IMR-90 (cell line): ENCODE data around the gene GRM8. TPM values are rescaled to one million over a fixed set of nuclear protein-coding genes. Genes with fewer than 3 reads are reported as not detected.

Experiments
- ATAC-seq: fragments of 200-7000 bp; cut with Tn5 transposase; 2 replicates; pipeline ENCODE4 v1.9.1; 2020; ENCODE audit warnings: low read depth, mild to moderate bottlenecking, moderate library complexity
- BruUV-seq: library from RNA; stranded (reverse); fragments of 400-500 nt; replicated peaks from 2 replicates; lab custom pipeline; 2021; lab: Mats Ljungman, UMichigan
- CTCF ChIA-PET: fragments of 300-600 bp; formaldehyde crosslinking; extraction: SDS; loops from one replicate; lab custom pipeline; 2021; ENCODE audit warnings: antibody characterized with exemption; lab: Yijun Ruan, JAX
- POLR2A ChIA-PET: fragments of 300-600 bp; sonication (Branson Sonifier 250); formaldehyde crosslinking; loops from one replicate; lab custom pipeline; 2022; ENCODE audit warnings: antibody characterized with exemption; ENCODE audit not compliant: unreplicated experiment; lab: Charles Lee
- DNase-seq: peaks from one replicate; pipeline ENCODE4 v3.0.0; 2013
- H2AFZ ChIP-seq: replicated peaks from 2 replicates; pipeline ENCODE3; 2013; ENCODE audit warnings: low read length, mild to moderate bottlenecking; ENCODE audit not compliant: poor library complexity
- H2AK5ac ChIP-seq: 2 replicates; pipeline ENCODE4 v1.6.1; 2013; ENCODE audit warnings: low read depth, low read length, inconsistent platforms
- H2AK9ac ChIP-seq: replicated peaks from 2 replicates; pipeline ENCODE3; 2013; ENCODE audit warnings: mild to moderate bottlenecking, low read depth, low read length, moderate library complexity; ENCODE audit not compliant: poor library complexity
- H2BK120ac ChIP-seq: 2 replicates; pipeline ENCODE4 v1.6.1; 2013; ENCODE audit warnings: low read depth, low read length, inconsistent platforms
- H2BK15ac ChIP-seq: 3 replicates; pipeline ENCODE4 v1.6.1; 2013; ENCODE audit warnings: low read depth, low read length, inconsistent platforms
- H2BK20ac ChIP-seq: 2 replicates; pipeline ENCODE4 v1.6.1; 2013; ENCODE audit warnings: low read depth, mild to moderate bottlenecking, inconsistent platforms, low read length, moderate library complexity
- H2BK5ac ChIP-seq: 2 replicates; pipeline ENCODE4 v1.6.1; 2013; ENCODE audit warnings: mild to moderate bottlenecking, low read depth, low read length, inconsistent platforms; ENCODE audit not compliant: poor library complexity, severe bottlenecking
- H3K14ac ChIP-seq: replicated peaks from 2 replicates; pipeline ENCODE4 v1.6.1; 2013; ENCODE audit warnings: low read depth, low read length, inconsistent platforms
- H3K18ac ChIP-seq: 2 replicates; pipeline ENCODE4 v1.6.1; 2013; ENCODE audit warnings: low read depth, low read length, control low read depth
- H3K23ac ChIP-seq: 2 replicates; pipeline ENCODE4 v1.6.1; 2013; ENCODE audit warnings: low read depth, low read length, inconsistent platforms
- H3K27ac ChIP-seq: 2 replicates; pipeline ENCODE4 v1.5.1; 2013; ENCODE audit warnings: mild to moderate bottlenecking, control low read depth, low read length; ENCODE audit not compliant: insufficient read depth
- H3K27me3 ChIP-seq: 2 replicates; pipeline ENCODE4 v1.6.1; 2013; ENCODE audit warnings: low read length; ENCODE audit not compliant: control insufficient read depth, insufficient read depth
- H3K36me3 ChIP-seq: 2 replicates; pipeline ENCODE4 v1.6.1; 2013; ENCODE audit warnings: low read length, mixed read lengths; ENCODE audit not compliant: control insufficient read depth, insufficient read depth
- H3K4ac ChIP-seq: 2 replicates; pipeline ENCODE4 v1.6.1; 2013; ENCODE audit warnings: low read depth, low read length, inconsistent platforms
- H3K4me1 ChIP-seq: 2 replicates; pipeline ENCODE4 v1.6.1; 2013; ENCODE audit warnings: low read length, mixed read lengths; ENCODE audit not compliant: control insufficient read depth, insufficient read depth
- H3K4me2 ChIP-seq: 2 replicates; pipeline ENCODE4 v1.6.1; 2013; ENCODE audit warnings: low read depth, mild to moderate bottlenecking, control low read depth, low read length, moderate library complexity
- H3K4me3 ChIP-seq: 2 replicates; pipeline ENCODE4 v1.5.1; 2013; ENCODE audit warnings: low read depth, mild to moderate bottlenecking, control low read depth, low read length, moderate library complexity; ENCODE audit not compliant: insufficient read depth
- H3K56ac ChIP-seq: 2 replicates; pipeline ENCODE4 v1.6.1; 2013; ENCODE audit warnings: low read length, inconsistent platforms; ENCODE audit not compliant: insufficient read depth; ENCODE audit errors: extremely low read depth
- H3K79me1 ChIP-seq, 2 experiments: 2 replicates each; pipeline ENCODE4 v1.6.1; 2013; ENCODE audit warnings: low read length in 2 of 2, inconsistent platforms in 1 of 2, low read depth in 1 of 2
- H3K9ac ChIP-seq: 2 replicates; pipeline ENCODE4 v1.6.1; 2013; ENCODE audit warnings: low read depth, low read length, control low read depth
- H3K9me1 ChIP-seq: 2 replicates; pipeline ENCODE4 v1.6.1; 2013; ENCODE audit warnings: low read length, inconsistent platforms; ENCODE audit not compliant: insufficient read depth
- H3K9me3 ChIP-seq: 2 replicates; pipeline ENCODE4 v1.6.1; 2013; ENCODE audit warnings: low read length; ENCODE audit not compliant: control insufficient read depth, insufficient read depth
- H4K20me1 ChIP-seq: 2 replicates; pipeline ENCODE4 v1.6.1; 2013; ENCODE audit warnings: low read length, inconsistent platforms; ENCODE audit not compliant: insufficient read depth
- H4K5ac ChIP-seq: 2 replicates; pipeline ENCODE4 v1.6.1; 2013; ENCODE audit warnings: mild to moderate bottlenecking, low read depth, low read length, control low read depth
- H4K8ac ChIP-seq, 2 experiments: 2 replicates each; pipeline ENCODE4 v1.6.1; 2013; ENCODE audit warnings: low read depth in 2 of 2, low read length in 2 of 2, control low read depth in 1 of 2, inconsistent platforms in 1 of 2
- H4K91ac ChIP-seq: 2 replicates; pipeline ENCODE4 v1.6.1; 2013; ENCODE audit warnings: low read depth, low read length, inconsistent platforms; ENCODE audit not compliant: insufficient read depth
- CEBPB ChIP-seq: IDR thresholded peaks from 2 replicates; pipeline ENCODE4 v1.6.1; 2012; ENCODE audit warnings: low read depth, low read length, improper control_type of control experiment
- CTCF ChIP-seq: conservative IDR thresholded peaks from 2 replicates; pipeline ENCODE4 v1.5.1; 2012; ENCODE audit warnings: mild to moderate bottlenecking, low read depth, low read length, improper control_type of control experiment
- MAFK ChIP-seq: IDR thresholded peaks from 2 replicates; pipeline ENCODE4 v1.6.1; 2012; ENCODE audit warnings: low read depth, low read length, improper control_type of control experiment
- MAZ ChIP-seq: IDR thresholded peaks from 2 replicates; pipeline ENCODE4 v1.6.1; 2012; ENCODE audit warnings: low read depth, mild to moderate bottlenecking, low read length, improper control_type of control experiment, moderate library complexity, borderline replicate concordance
- MXI1 ChIP-seq: IDR thresholded peaks from 2 replicates; pipeline ENCODE4 v1.6.1; 2012; ENCODE audit warnings: low read depth, mild to moderate bottlenecking, low read length, moderate library complexity, borderline replicate concordance
- NFE2L2 ChIP-seq: fragments of 150-350 bp; IDR thresholded peaks from 2 replicates; pipeline ENCODE4 v1.6.1; 2016; ENCODE audit warnings: low read depth, mild to moderate bottlenecking, low read length
- POLR2A ChIP-seq: IDR thresholded peaks from 2 replicates; pipeline ENCODE4 v1.6.1; 2012; ENCODE audit warnings: mild to moderate bottlenecking, low read depth, low read length
- RAD21 ChIP-seq: IDR thresholded peaks from 2 replicates; pipeline ENCODE4 v1.6.1; 2012; ENCODE audit warnings: low read length, improper control_type of control experiment
- RCOR1 ChIP-seq: IDR thresholded peaks from 2 replicates; pipeline ENCODE4 v1.6.1; 2012; ENCODE audit warnings: mild to moderate bottlenecking, low read length, improper control_type of control experiment; ENCODE audit not compliant: insufficient replicate concordance
- RFX5 ChIP-seq: IDR thresholded peaks from 2 replicates; pipeline ENCODE4 v1.8.0; 2012; ENCODE audit warnings: low read depth, mild to moderate bottlenecking, low read length, moderate library complexity
- USF2 ChIP-seq: fragments of 150-350 bp; IDR thresholded peaks from 2 replicates; pipeline ENCODE4 v1.6.1; 2017; ENCODE audit warnings: mild to moderate bottlenecking, antibody characterized with exemption, low read length, low read depth
- WGBS, 2 experiments: methylation state at CpG; one replicate each; pipeline versions ENCODE4 v1.1.5 to v1.1.7; 2013; ENCODE audit warnings: missing lambda C conversion rate in 2 of 2; ENCODE audit not compliant: insufficient read length in 1 of 2; ENCODE audit errors: extremely low coverage in 2 of 2; 5-methylcytosine and 5-hydroxymethylcytosine counted together
- dilution Hi-C: fragments of 300-500 bp; cut with HindIII; formaldehyde crosslinking; loops from one replicate; pipeline ENCODE4 v1.14.3; 2018; ENCODE audit warnings: low sequenced_read_pairs; ENCODE audit not compliant: unreplicated experiment
- in situ Hi-C: fragments of 300-500 bp; cut with MboI; formaldehyde crosslinking; loops from 3 replicates; pipeline ENCODE4 v1.14.3; 2019; ENCODE audit warnings: low sequenced_read_pairs, inconsistent platforms, mixed read lengths
- intact Hi-C: fragments of 100-400 bp; cut with micrococcal nuclease; formaldehyde crosslinking; loops from 2 replicates; pipeline ENCODE4 v1.10.0; 2022
- polyA plus RNA-seq, 3 experiments: library from polyadenylated mRNA; depleted of rRNA; stranded (reverse); fragments of >200 nt; gene quantifications; 2 replicates each; pipeline ENCODE4 v1.2.3, GENCODE V29; 2012; ENCODE audit warnings: low replicate concordance in 1 of 3
- total RNA-seq: library from RNA; depleted of rRNA; stranded (reverse); fragments of >200 nt; gene quantifications from 2 replicates; pipeline ENCODE4 v1.2.3, GENCODE V29; 2012
- TF ChIP-seq, protein P1 (sequence below): fragments of 150-350 bp; IDR thresholded peaks from 2 replicates; pipeline ENCODE4 v1.6.1; 2016; ENCODE audit warnings: low read depth, mild to moderate bottlenecking, low read length, moderate library complexity, borderline replicate concordance

Gene GRM8
- total and polyA plus RNA-seq, 2 of the 4 experiments (the other 2 are of a cell fraction), result not detected

DNA sequence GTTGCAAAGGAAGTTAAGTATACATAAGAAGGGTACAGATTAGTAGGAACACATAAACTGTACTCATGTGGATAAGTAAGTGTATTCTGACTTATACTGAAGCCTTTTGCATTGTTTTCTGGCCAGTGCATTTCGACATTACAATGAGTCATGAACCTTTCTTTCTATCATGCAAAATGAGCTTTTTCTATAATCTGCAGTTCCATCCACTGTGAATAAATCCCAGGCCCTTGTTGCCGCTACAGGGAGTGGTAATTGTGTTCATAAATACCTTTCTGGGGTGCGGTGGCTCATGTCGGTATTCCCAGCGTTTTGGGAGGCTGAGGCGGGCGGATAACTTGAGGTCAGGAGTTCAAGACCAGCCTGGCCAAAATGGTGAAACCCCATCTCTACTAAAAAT, 858.3 kb downstream of the GRM8 start:
- intact Hi-C loops, result no loop called here
- H4K20me1 ChIP-seq, result no peaks in the 10 kb centered on the region
- no peak overlapping the region for H3K27ac ChIP-seq
- H3K4me3 ChIP-seq, result no peak overlapping the region
- no peaks in the 10 kb centered on the region for H3K79me1 ChIP-seq
- ATAC-seq (no peak), DNase-seq (no peak)
- no peak overlapping the region for H3K14ac ChIP-seq
- H3K27me3 ChIP-seq, result no peaks in the 10 kb centered on the region
- no peak overlapping the region for H3K9ac ChIP-seq
- in situ Hi-C loops, result no loop called here
- no peaks in the 10 kb centered on the region for H3K36me3 ChIP-seq
- no peak overlapping the region for H3K56ac ChIP-seq
- H3K4me2 ChIP-seq, result no peak overlapping the region
- no peak overlapping the region for H2BK5ac ChIP-seq
- no peak overlapping the region for H2AFZ ChIP-seq
- no peak overlapping the region for H4K91ac ChIP-seq
- no CpG with 5 or more reads among the region's 7 CpGs for WGBS, 2 experiments
- no peak overlapping the region for H4K5ac ChIP-seq
- H2BK20ac ChIP-seq, result no peak overlapping the region
- H3K18ac ChIP-seq, result no peak overlapping the region
- no peaks in the 10 kb centered on the region for H3K4me1 ChIP-seq
- peaks cover 2% of the 10 kb centered on the region; the same call in 1 of the 2 replicates for H3K9me3 ChIP-seq
- H2AK5ac ChIP-seq, result no peak overlapping the region
- ChIA-PET CTCF (no interaction called here), POLR2A (no interaction called here)
- no peak overlapping the region for H2AK9ac ChIP-seq
- TF ChIP-seq CEBPB (no peak), RCOR1 (no peak), MXI1 (no peak), MAFK (no peak), RFX5 (no peak), RAD21 (no peak), USF2 (no peak), MAZ (no peak), POLR2A (no peak), CTCF (no peak), NFE2L2 (no peak)
- TF ChIP-seq, protein P1, sequence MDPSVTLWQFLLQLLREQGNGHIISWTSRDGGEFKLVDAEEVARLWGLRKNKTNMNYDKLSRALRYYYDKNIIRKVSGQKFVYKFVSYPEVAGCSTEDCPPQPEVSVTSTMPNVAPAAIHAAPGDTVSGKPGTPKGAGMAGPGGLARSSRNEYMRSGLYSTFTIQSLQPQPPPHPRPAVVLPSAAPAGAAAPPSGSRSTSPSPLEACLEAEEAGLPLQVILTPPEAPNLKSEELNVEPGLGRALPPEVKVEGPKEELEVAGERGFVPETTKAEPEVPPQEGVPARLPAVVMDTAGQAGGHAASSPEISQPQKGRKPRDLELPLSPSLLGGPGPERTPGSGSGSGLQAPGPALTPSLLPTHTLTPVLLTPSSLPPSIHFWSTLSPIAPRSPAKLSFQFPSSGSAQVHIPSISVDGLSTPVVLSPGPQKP, result no peak
- H2BK15ac ChIP-seq, result no peak overlapping the region
- BruUV-seq, result no TSS peak
- no peak overlapping the region for H3K4ac ChIP-seq
- no peaks in the 10 kb centered on the region for H3K9me1 ChIP-seq
- H4K8ac ChIP-seq, result no peak overlapping the region
- H2BK120ac ChIP-seq, result no peak overlapping the region
- no peak overlapping the region for H3K23ac ChIP-seq
- dilution Hi-C loops, result no loop called here
